H1 (cell line): Measurements from ENCODE around the gene NOP9. TPM values are rescaled to one million over a fixed set of nuclear protein-coding genes. Genes with fewer than 3 reads are reported as not detected.

Source experiments
- CTCF ChIA-PET: fragments of 300-600 bp; sonication (Branson Sonifier 250); formaldehyde crosslinking; loops from one replicate; lab custom pipeline; 2021; ENCODE audit not compliant: partially characterized antibody; lab: Charles Lee
- POLR2A ChIA-PET: fragments of 300-600 bp; sonication (Branson Sonifier 250); formaldehyde crosslinking; loops from one replicate; lab custom pipeline; 2021; ENCODE audit warnings: inconsistent platforms; ENCODE audit not compliant: partially characterized antibody; lab: Charles Lee
- DNase-seq, 2 experiments: peaks; one replicate each; pipeline versions ENCODE4 v3.0.0 to v3.0.0-alpha.2; 2010 to 2022; ENCODE audit warnings: low spot score in 2 of 2, low read depth in 1 of 2, mixed read lengths in 1 of 2
- FAIRE-seq: peaks from 2 replicates; lab custom pipeline; 2011; peaks lifted over from hg19 to GRCh38; lab: Jason Lieb, UNC
- H2AFZ ChIP-seq: 2 replicates; pipeline ENCODE4 v1.8.1; 2012; ENCODE audit warnings: low read length, inconsistent platforms
- H2AK5ac ChIP-seq: 2 replicates; pipeline ENCODE4 v1.6.1; 2013; ENCODE audit warnings: low read depth, low read length
- H2BK120ac ChIP-seq: replicated peaks from 2 replicates; pipeline ENCODE3; 2013; ENCODE audit warnings: low read depth, low read length, inconsistent platforms
- H2BK12ac ChIP-seq: 2 replicates; pipeline ENCODE4 v1.6.1; 2013; ENCODE audit warnings: low read depth, low read length
- H2BK15ac ChIP-seq: 2 replicates; pipeline ENCODE4 v1.6.1; 2013; ENCODE audit warnings: low read length
- H2BK20ac ChIP-seq: 2 replicates; pipeline ENCODE4 v1.6.1; 2013; ENCODE audit warnings: low read length
- H2BK5ac ChIP-seq: 2 replicates; pipeline ENCODE4 v1.6.1; 2013; ENCODE audit warnings: low read depth, low read length
- H3K14ac ChIP-seq: 2 replicates; pipeline ENCODE4 v1.6.1; 2013; ENCODE audit warnings: inconsistent platforms; ENCODE audit not compliant: insufficient read length
- H3K18ac ChIP-seq: 2 replicates; pipeline ENCODE4 v1.6.1; 2013; ENCODE audit warnings: low read length; ENCODE audit errors: extremely low read depth
- H3K23ac ChIP-seq: 2 replicates; pipeline ENCODE4 v1.6.1; 2013; ENCODE audit warnings: inconsistent platforms; ENCODE audit not compliant: insufficient read length
- H3K23me2 ChIP-seq: 2 replicates; pipeline ENCODE4 v1.6.1; 2013; ENCODE audit warnings: low read depth, low read length
- H3K27ac ChIP-seq: 2 replicates; pipeline ENCODE4 v1.6.1; 2011; ENCODE audit warnings: low read depth, low read length, inconsistent platforms
- H3K27me3 ChIP-seq, 4 experiments: replicated peaks in 1 of 4; 1 replicate in 1 of 4; 2 replicates in 3 of 4; pipeline versions ENCODE4 v1.6.1 to v1.8.1; 2011 to 2013; ENCODE audit warnings: low read length in 3 of 4, mild to moderate bottlenecking in 3 of 4, inconsistent platforms in 2 of 4, mixed read lengths in 2 of 4, moderate library complexity in 1 of 4; ENCODE audit not compliant: control insufficient read depth in 3 of 4, insufficient read depth in 3 of 4; ENCODE audit errors: extremely low read depth in 1 of 4
- H3K36me3 ChIP-seq, 4 experiments: 2 replicates each; pipeline versions ENCODE4 v1.6.1 to v1.8.1; 2011 to 2013; ENCODE audit warnings: mild to moderate bottlenecking in 4 of 4, low read length in 3 of 4, moderate library complexity in 2 of 4, control low read depth in 1 of 4, inconsistent platforms in 1 of 4; ENCODE audit not compliant: insufficient read depth in 4 of 4, control insufficient read depth in 2 of 4
- H3K4ac ChIP-seq: replicated peaks from 2 replicates; pipeline ENCODE3; 2013; ENCODE audit warnings: low read length, low read depth, mixed read lengths, inconsistent platforms; ENCODE audit not compliant: insufficient read length
- H3K4me1 ChIP-seq, 4 experiments: replicated peaks in 1 of 4; 1 replicate in 1 of 4; 2 replicates in 3 of 4; pipeline versions ENCODE4 v1.6.1 to v1.8.1; 2011 to 2013; ENCODE audit warnings: low read length in 3 of 4, inconsistent platforms in 2 of 4, mixed read lengths in 1 of 4; ENCODE audit not compliant: insufficient read depth in 4 of 4, control insufficient read depth in 3 of 4
- H3K4me2 ChIP-seq, 2 experiments: 2 replicates each; pipeline versions ENCODE4 v1.6.1 to v1.8.1; 2011 to 2013; ENCODE audit warnings: low read depth in 2 of 2, low read length in 2 of 2, control low read depth in 1 of 2, inconsistent platforms in 1 of 2, mild to moderate bottlenecking in 1 of 2; ENCODE audit not compliant: insufficient read depth in 1 of 2
- H3K4me3 ChIP-seq, 4 experiments: fragments of 200-600, 300-600 bp in 1 of 4; sonication (generic), shearing (Covaris generic), sonication (Bioruptor Twin) in 1 of 4; 2 replicates each; pipeline versions ENCODE4 v1.5.1 to v1.8.1; 2011 to 2016; ENCODE audit warnings: low read length in 4 of 4, low read depth in 3 of 4, control low read depth in 2 of 4, inconsistent platforms in 2 of 4, mild to moderate bottlenecking in 2 of 4, mixed read lengths in 1 of 4, moderate library complexity in 1 of 4; ENCODE audit not compliant: insufficient read depth in 2 of 4; ENCODE audit errors: extremely low read depth in 1 of 4
- H3K56ac ChIP-seq: replicated peaks from 2 replicates; pipeline ENCODE3; 2013; ENCODE audit warnings: low read depth, mild to moderate bottlenecking, mixed read lengths, low read length, inconsistent platforms; ENCODE audit not compliant: insufficient read length
- H3K79me1 ChIP-seq: 2 replicates; pipeline ENCODE4 v1.6.1; 2013; ENCODE audit warnings: low read depth, low read length, control low read depth
- H3K79me2 ChIP-seq, 2 experiments: 2 replicates each; pipeline versions ENCODE4 v1.6.1 to v1.8.1; 2012 to 2013; ENCODE audit warnings: low read length in 2 of 2, mild to moderate bottlenecking in 2 of 2, inconsistent platforms in 1 of 2; ENCODE audit not compliant: insufficient read depth in 2 of 2, control insufficient read depth in 1 of 2
- H3K9ac ChIP-seq, 4 experiments: replicated peaks in 1 of 4; 1 replicate in 1 of 4; 2 replicates in 3 of 4; pipeline versions ENCODE4 v1.6.1 to v1.8.1; 2011 to 2013; ENCODE audit warnings: low read depth in 3 of 4, low read length in 3 of 4, control low read depth in 2 of 4, mild to moderate bottlenecking in 2 of 4, moderate library complexity in 2 of 4, inconsistent platforms in 1 of 4; ENCODE audit errors: extremely low read depth in 1 of 4
- H3K9me3 ChIP-seq, 2 experiments: 2 replicates each; pipeline versions ENCODE4 v1.6.1 to v1.8.1; 2012 to 2013; ENCODE audit warnings: mild to moderate bottlenecking in 2 of 2, moderate library complexity in 2 of 2, control low read depth in 1 of 2, inconsistent platforms in 1 of 2, low read depth in 1 of 2, low read length in 1 of 2, mixed read lengths in 1 of 2; ENCODE audit not compliant: insufficient read depth in 2 of 2
- H4K20me1 ChIP-seq, 2 experiments: replicated peaks in 1 of 2; 2 replicates each; pipeline versions ENCODE3 to v1.8.1; 2011 to 2013; ENCODE audit warnings: inconsistent platforms in 2 of 2, low read length in 2 of 2, mild to moderate bottlenecking in 1 of 2; ENCODE audit not compliant: insufficient read depth in 2 of 2, control insufficient read depth in 1 of 2
- H4K5ac ChIP-seq: 2 replicates; pipeline ENCODE4 v1.6.1; 2013; ENCODE audit warnings: low read length, low read depth, mixed read lengths, inconsistent platforms; ENCODE audit not compliant: insufficient read length
- H4K8ac ChIP-seq: 2 replicates; pipeline ENCODE4 v1.8.0; 2013; ENCODE audit warnings: mild to moderate bottlenecking, moderate library complexity, low read length, inconsistent platforms; ENCODE audit not compliant: insufficient read depth; ENCODE audit errors: extremely low read depth
- H4K91ac ChIP-seq: replicated peaks from 2 replicates; pipeline ENCODE3; 2013; ENCODE audit warnings: low read length, mixed read lengths, inconsistent platforms; ENCODE audit not compliant: insufficient read length
- ATF3 ChIP-seq: IDR thresholded peaks from 2 replicates; pipeline ENCODE4 v1.6.1; 2011; ENCODE audit warnings: low read depth, mild to moderate bottlenecking, low read length; ENCODE audit not compliant: insufficient read depth
- BACH1 ChIP-seq: IDR thresholded peaks from 2 replicates; pipeline ENCODE4 v1.6.1; 2012; ENCODE audit warnings: low read length, improper control_type of control experiment
- CBX8 ChIP-seq: fragments of 300-800, 300-1000 bp; sonication (generic); IDR thresholded peaks from 2 replicates; pipeline ENCODE4 v1.7.1; 2016; ENCODE audit warnings: low read depth, low read length, borderline replicate concordance
- CHD2 ChIP-seq: IDR thresholded peaks from 2 replicates; pipeline ENCODE4 v1.6.1; 2012; ENCODE audit warnings: low read length, improper control_type of control experiment
- EGR1 ChIP-seq: IDR thresholded peaks from 2 replicates; pipeline ENCODE4 v1.6.1; 2011; ENCODE audit warnings: low read depth, low read length, borderline replicate concordance
- MAFK ChIP-seq: IDR thresholded peaks from 2 replicates; pipeline ENCODE4 v1.6.1; 2012; ENCODE audit warnings: low read depth, mild to moderate bottlenecking, improper control_type of control experiment, low read length
- MAX ChIP-seq: IDR thresholded peaks from 2 replicates; pipeline ENCODE4 v1.6.1; 2012; ENCODE audit warnings: inconsistent platforms
- NANOG ChIP-seq: IDR thresholded peaks from 2 replicates; pipeline ENCODE4 v1.6.1; 2011; ENCODE audit warnings: low read length, low read depth, mild to moderate bottlenecking, inconsistent platforms; ENCODE audit not compliant: insufficient read depth, poor library complexity, severe bottlenecking
- RNF2 ChIP-seq: fragments of 200-900, 300-1000 bp; sonication (generic); IDR thresholded peaks from 2 replicates; pipeline ENCODE4 v1.7.1; 2016; ENCODE audit warnings: borderline replicate concordance, low read depth, mild to moderate bottlenecking, antibody characterized with exemption, low read length; ENCODE audit not compliant: poor library complexity, severe bottlenecking; ENCODE audit errors: missing control alignments
- TCF12 ChIP-seq: IDR thresholded peaks from 2 replicates; pipeline ENCODE4 v1.6.1; 2011; ENCODE audit warnings: low read depth, mild to moderate bottlenecking, low read length
- USF2 ChIP-seq: IDR thresholded peaks from 2 replicates; pipeline ENCODE4 v1.6.1; 2011; ENCODE audit warnings: low read length, improper control_type of control experiment
- WGBS, 2 experiments: shearing (Covaris generic) in 1 of 2; methylation state at CpG; one replicate each; pipeline versions ENCODE4 v1.1.6 to v1.1.7; 2013 to 2015; ENCODE audit warnings: low lambda C conversion rate in 2 of 2, mixed read lengths in 2 of 2, inconsistent platforms in 1 of 2, low coverage in 1 of 2, missing lambda C conversion rate in 1 of 2; ENCODE audit not compliant: insufficient replicate concordance in 2 of 2, insufficient coverage in 1 of 2, insufficient read length in 1 of 2; ENCODE audit errors: extremely low coverage in 1 of 2, missing lambda C conversion rate in 1 of 2; 5-methylcytosine and 5-hydroxymethylcytosine counted together
- polyA plus RNA-seq, 7 experiments: library from polyadenylated mRNA; depleted of rRNA in 3 of 7; stranded (reverse) in 5 of 7; unstranded in 2 of 7; fragments of >200 nt in 5 of 7; fragments of 200-250 nt in 2 of 7; gene quantifications; 1 replicate in 5 of 7; 2 replicates in 1 of 7; 4 replicates in 1 of 7; pipeline versions ENCODE4 v1.2.1 to v1.2.3, GENCODE V29; 2011 to 2013; ENCODE audit warnings: missing spikeins in 2 of 7, mixed read lengths in 2 of 7
- total RNA-seq: library from RNA; stranded (reverse); fragmentation: NEBNext Ultra II Directional; extraction: Animal tissue kit (Norgen Biotek cat#: 25700); gene quantifications from 2 replicates; pipeline ENCODE4 v1.2.1, GENCODE V29; 2021

The NOP9 gene
- total and polyA plus RNA-seq, 2 of the 8 experiments (the other 6 are each of a cell fraction or from before 2014, with no cell fraction given), result 17.8 to 34.8 TPM

GRCh38 chr14:24268225-24268624, 31.4 kb upstream of the NOP9 start:
- Histone ChIP-seq H3K23ac (no peak overlapping the region), H4K8ac (no peak overlapping the region), H2BK12ac (no peak overlapping the region), H4K91ac (no peak overlapping the region), H4K20me1 (peaks cover 0 to 2% of the 10 kb centered on the region in 2 experiments), H3K23me2 (peaks cover 5% of the 10 kb centered on the region), H3K4ac (no peak overlapping the region), H3K79me1 (no peaks in the 10 kb centered on the region), H2BK20ac (no peak overlapping the region), H3K4me1 (peaks cover 0 to 5% (median 2%) of the 10 kb centered on the region in 4 experiments; a peak in 4 of 7 replicates), H2BK5ac (no peak overlapping the region), H3K27ac (no peak overlapping the region), H3K4me3 (no peak overlapping the region), H2AFZ (no peak overlapping the region), H3K4me2 (no peak overlapping the region), H3K9ac (no peak overlapping the region), H3K9me3 (no peaks in the 10 kb centered on the region), H3K14ac (no peak overlapping the region), H3K36me3 (no peaks in the 10 kb centered on the region; a peak in 3 of 8 replicates), H2BK120ac (no peak overlapping the region), H2AK5ac (no peak overlapping the region), H2BK15ac (no peak overlapping the region), H3K18ac (no peak overlapping the region), H3K56ac (no peak overlapping the region), H3K79me2 (no peaks in the 10 kb centered on the region), H3K27me3 (no peaks in the 10 kb centered on the region; a peak in 1 of 7 replicates), H4K5ac (no peak overlapping the region)
- DNase-seq, result no peak
- no peak for FAIRE-seq
- ChIA-PET POLR2A (interaction anchor here (1.2 to 3.8 kb wide), 3 partner anchors 16 to 52 kb away, joined by 3 to 26 read pairs (median 10); partner anchors contain the start of genes MDP1 and TINF2), CTCF (interaction anchor here (0.6 to 8.6 kb wide), 6 partner anchors 15 to 1012 kb away, joined by 4 to 94 read pairs (median 34); partner anchors contain the start of genes CIDEB, DHRS1, LTB4R2 and NOP9)
- WGBS, 2 experiments, result 95% methylated on average over 9 of the region's 9 CpGs; no CpG with 5 or more reads in 1 of the 2 experiments
- no peak for TF ChIP-seq MAX
- TF ChIP-seq NANOG, result no peak
- TF ChIP-seq CHD2, result no peak
- no peak for TF ChIP-seq CBX8
- no peak for TF ChIP-seq ATF3
- TF ChIP-seq TCF12, result no peak
- no peak for TF ChIP-seq RNF2
- TF ChIP-seq USF2, result no peak
- TF ChIP-seq MAFK, result no peak
- no peak for TF ChIP-seq EGR1
- TF ChIP-seq BACH1, result no peak
